GM18505 (cell line): ENCODE measurements around the gene CRYBA1.
"Not testable (repeated sequence)": the region's sequence is repeated elsewhere in the genome, so short reads cannot be mapped to it uniquely, and the experiment has no call there.

Source experiments
- ATAC-seq: cut with Tn5 transposase; IDR thresholded peaks from one replicate; pipeline ENCODE4 v1.9.1; 2021; ENCODE audit not compliant: unreplicated experiment
- POLR2A ChIP-seq: IDR thresholded peaks from 4 replicates; pipeline ENCODE4 v1.6.1; 2011; ENCODE audit warnings: borderline replicate concordance; ENCODE audit not compliant: insufficient read depth, insufficient read length; ENCODE audit errors: extremely low read depth

Gene CRYBA1

GRCh38 chr17:29246628-29247027, at the start of gene CRYBA1:
TSS of gene CRYBA1 (plus strand) at chr17:29246859. CDS start at chr17:29246864, 5 bp downstream.
- ATAC-seq = no peak
- no peak for TF ChIP-seq POLR2A

GRCh38 chr17:29197516-29198272, 49.0 kb upstream of the CRYBA1 start:
- no peak for TF ChIP-seq POLR2A
- no peak for ATAC-seq

GRCh38 chr17:29204068-29204804, 42.4 kb upstream of the CRYBA1 start:
- not testable (repeated sequence) for ATAC-seq

GRCh38 chr17:29205047-29205446, 41.6 kb upstream of the CRYBA1 start:
- TF ChIP-seq POLR2A = no peak
- no peak for ATAC-seq

- no peak for ATAC-seq
- no peak for TF ChIP-seq POLR2A
Measured at GRCh38 chr17:29207975-29208374, 38.7 kb upstream of the CRYBA1 start.

GRCh38 chr17:29209073-29209472, 37.6 kb upstream of the CRYBA1 start:
- no peak for TF ChIP-seq POLR2A
- no peak for ATAC-seq

GRCh38 chr17:29210879-29211278, 35.8 kb upstream of the CRYBA1 start:
- no peak for TF ChIP-seq POLR2A
- no peak for ATAC-seq

- ATAC-seq = no peak
- TF ChIP-seq POLR2A = no peak
Measured at GRCh38 chr17:29212094-29212631, 34.5 kb upstream of the CRYBA1 start.

- no peak for TF ChIP-seq POLR2A
- ATAC-seq = no peak
Measured at GRCh38 chr17:29212681-29213121, 34.0 kb upstream of the CRYBA1 start.

- no peak for ATAC-seq
Measured at GRCh38 chr17:29214215-29215146, 32.2 kb upstream of the CRYBA1 start.

GRCh38 chr17:29215174-29215573, 31.5 kb upstream of the CRYBA1 start:
- ATAC-seq = no peak
- TF ChIP-seq POLR2A = no peak

More at GRCh38 chr17:29214215-29215146, 32.2 kb upstream of the CRYBA1 start:
- no peak for TF ChIP-seq POLR2A

- no peak for TF ChIP-seq POLR2A
- no peak for ATAC-seq
Measured at GRCh38 chr17:29215717-29216116, 30.9 kb upstream of the CRYBA1 start.

- no peak for ATAC-seq
- TF ChIP-seq POLR2A = no peak
Measured at GRCh38 chr17:29216181-29216580, 30.5 kb upstream of the CRYBA1 start.
